ENCODE results near the gene POU3F1. TPM values are rescaled to one million over a fixed set of nuclear protein-coding genes. Genes with fewer than 3 reads are reported as not detected.
A peak's percentile ranks its signal among the peaks of the same experiment; 100 is the strongest.

POU3F1 gene
- total and polyA plus RNA-seq, 2 of the 4 experiments (the other 2 are of a cell fraction) = not detected

DNA sequence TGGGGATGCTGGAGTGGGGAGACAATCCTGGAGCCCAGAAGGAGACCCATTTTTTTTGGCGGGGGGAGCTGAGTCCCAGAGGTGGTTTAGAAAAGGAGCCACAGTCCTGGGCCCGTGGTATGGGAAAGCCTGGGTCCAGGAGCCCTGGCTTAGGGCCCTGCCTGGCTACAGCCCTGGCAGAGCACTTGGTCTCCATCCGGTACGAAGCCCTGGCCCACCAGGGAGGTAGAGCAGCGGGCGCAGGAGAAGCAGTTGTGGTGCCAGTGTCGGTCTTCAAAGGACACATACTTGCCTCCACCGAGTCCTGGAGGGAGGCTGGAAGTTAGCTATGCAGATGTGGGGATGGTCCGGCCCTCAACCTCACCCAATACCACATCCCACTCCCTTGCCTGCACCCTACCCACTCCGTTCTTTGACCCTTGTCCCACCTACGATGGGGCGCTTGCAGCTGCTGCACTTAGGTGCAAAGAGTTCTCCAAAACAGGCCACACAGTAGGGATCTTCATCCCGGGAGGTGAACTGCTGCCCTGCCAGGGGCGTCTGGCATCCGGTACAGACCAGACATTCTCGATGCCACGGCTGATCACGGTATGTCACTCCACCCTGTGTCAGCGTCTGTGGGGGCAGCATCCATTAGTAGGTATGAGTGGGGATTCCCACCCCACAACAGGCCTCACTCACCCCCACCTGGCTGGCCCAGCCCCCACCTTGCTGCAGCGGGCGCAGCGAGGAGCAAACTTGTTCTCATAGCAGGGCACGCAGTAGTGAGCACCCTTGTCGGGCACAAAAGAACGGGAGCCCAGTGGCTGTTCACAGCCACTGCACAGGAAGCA lies 49.1 kb downstream of the POU3F1 start:
- Histone ChIP-seq H2BK120ac (ENCODE audit: low read depth, low read length) (peak overlapping the region; percentile 93), H3K9me1 (ENCODE audit: insufficient read depth, low read length) (peaks cover 23% of the 10 kb centered on the region), H4K8ac (ENCODE audit: low read depth in 2 of 2, low read length in 2 of 2) (peak overlapping the region; percentile 91 to 94; a peak in 3 of 4 replicates), H3K23ac (ENCODE audit: low read depth, low read length) (no peak overlapping the region), H3K27me3 (ENCODE audit: control insufficient read depth, insufficient read depth, low read length) (no peaks in the 10 kb centered on the region), H4K91ac (ENCODE audit: insufficient read depth, low read depth, low read length) (peak overlapping the region; percentile 97; the same call in 1 of the 2 replicates), H3K18ac (ENCODE audit: low read depth, low read length) (no peak overlapping the region; the same call in 1 of the 2 replicates), H3K36me3 (ENCODE audit: control insufficient read depth, insufficient read depth, low read length) (peaks cover 31% of the 10 kb centered on the region), H2BK20ac (ENCODE audit: low read depth, low read length) (peak overlapping the region; percentile 48; the same call in 1 of the 2 replicates), H3K4me2 (ENCODE audit: low read depth, low read length) (no peak overlapping the region), H2AFZ (replicated peaks; ENCODE audit: low read length, poor library complexity) (no peak overlapping the region), H3K4me3 (ENCODE audit: insufficient read depth, low read depth, low read length) (no peak overlapping the region), H4K20me1 (ENCODE audit: insufficient read depth, low read length) (0 out of 2 replicates have a peak, but pooled peaks cover 5% of the 10 kb centered on the region), H3K56ac (ENCODE audit: extremely low read depth, insufficient read depth, low read length) (peak overlapping the region; percentile 42; the same call in 1 of the 2 replicates), H3K4me1 (ENCODE audit: control insufficient read depth, insufficient read depth, low read length) (peaks cover 37% of the 10 kb centered on the region), H3K27ac (ENCODE audit: insufficient read depth, low read length) (peak overlapping the region; percentile 93), H3K9ac (ENCODE audit: low read depth, low read length) (peak overlapping the region; percentile 79; the same call in 1 of the 2 replicates), H3K14ac (replicated peaks; ENCODE audit: low read depth, low read length) (peak overlapping the region; percentile 92), H3K79me1 (ENCODE audit: low read depth in 1 of 2, low read length in 2 of 2) (peaks cover 30 to 65% of the 10 kb centered on the region in 2 experiments; a peak in 3 of 4 replicates), H2BK5ac (ENCODE audit: low read depth, low read length, poor library complexity, severe bottlenecking) (no peak overlapping the region), H4K5ac (ENCODE audit: low read depth, low read length) (peak overlapping the region; percentile 43; the same call in 1 of the 2 replicates), H2BK15ac (ENCODE audit: low read depth, low read length) (0 out of 3 replicates have a peak overlapping the region, but pooled peaks have one; percentile 3), H2AK9ac (replicated peaks; ENCODE audit: low read depth, low read length, poor library complexity) (peak overlapping the region; percentile 76), H2AK5ac (ENCODE audit: low read depth, low read length) (peak overlapping the region; percentile 78), H3K9me3 (ENCODE audit: control insufficient read depth, insufficient read depth, low read length) (no peaks in the 10 kb centered on the region), H3K4ac (ENCODE audit: low read depth, low read length) (peak overlapping the region; percentile 97)
- TSS peak; percentile 19 for BruUV-seq (replicated peaks)
- intact Hi-C loops (cut with micrococcal nuclease) = no loop called here
- dilution Hi-C loops (cut with HindIII; ENCODE audit: low sequenced_read_pairs, unreplicated experiment) = no loop called here
- DNase-seq (no peak), ATAC-seq (ENCODE audit: low read depth) (no peak)
- WGBS, 2 experiments (ENCODE audit: extremely low coverage in 2 of 2, insufficient read length in 1 of 2) = 91% methylated on average over 4 of the region's 25 CpGs; no CpG with 5 or more reads in 1 of the 2 experiments
- no peak for TF ChIP-seq MAFK (IDR thresholded peaks at IDR 0.05; ENCODE audit: low read depth, low read length)
- no peak for TF ChIP-seq SMC3 (IDR thresholded peaks at IDR 0.05; ENCODE audit: low read depth, low read length)
- TF ChIP-seq POLR2A (IDR thresholded peaks at IDR 0.05; ENCODE audit: low read depth, low read length) = no peak
- TF ChIP-seq, protein P1, sequence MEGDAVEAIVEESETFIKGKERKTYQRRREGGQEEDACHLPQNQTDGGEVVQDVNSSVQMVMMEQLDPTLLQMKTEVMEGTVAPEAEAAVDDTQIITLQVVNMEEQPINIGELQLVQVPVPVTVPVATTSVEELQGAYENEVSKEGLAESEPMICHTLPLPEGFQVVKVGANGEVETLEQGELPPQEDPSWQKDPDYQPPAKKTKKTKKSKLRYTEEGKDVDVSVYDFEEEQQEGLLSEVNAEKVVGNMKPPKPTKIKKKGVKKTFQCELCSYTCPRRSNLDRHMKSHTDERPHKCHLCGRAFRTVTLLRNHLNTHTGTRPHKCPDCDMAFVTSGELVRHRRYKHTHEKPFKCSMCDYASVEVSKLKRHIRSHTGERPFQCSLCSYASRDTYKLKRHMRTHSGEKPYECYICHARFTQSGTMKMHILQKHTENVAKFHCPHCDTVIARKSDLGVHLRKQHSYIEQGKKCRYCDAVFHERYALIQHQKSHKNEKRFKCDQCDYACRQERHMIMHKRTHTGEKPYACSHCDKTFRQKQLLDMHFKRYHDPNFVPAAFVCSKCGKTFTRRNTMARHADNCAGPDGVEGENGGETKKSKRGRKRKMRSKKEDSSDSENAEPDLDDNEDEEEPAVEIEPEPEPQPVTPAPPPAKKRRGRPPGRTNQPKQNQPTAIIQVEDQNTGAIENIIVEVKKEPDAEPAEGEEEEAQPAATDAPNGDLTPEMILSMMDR (conservative IDR thresholded peaks at IDR 0.05; ENCODE audit: low read depth, low read length) = no peak
- no peak for TF ChIP-seq RFX5 (IDR thresholded peaks at IDR 0.05; ENCODE audit: low read depth, low read length)
- TF ChIP-seq RAD21 (IDR thresholded peaks at IDR 0.05; ENCODE audit: low read length) = no peak
- TF ChIP-seq NFE2L2 (IDR thresholded peaks at IDR 0.05; ENCODE audit: low read depth, low read length) = no peak
- TF ChIP-seq BHLHE40 (IDR thresholded peaks at IDR 0.05; ENCODE audit: low read depth, low read length) = no peak
- TF ChIP-seq FOS (IDR thresholded peaks at IDR 0.05; ENCODE audit: low read depth, low read length) = no peak
- ChIA-PET POLR2A (ENCODE audit: unreplicated experiment) (interaction anchor here (0.8 to 1.6 kb wide), 2 partner anchors 15 to 49 kb away, joined by 3 to 4 read pairs; partner anchors contain the start of genes POU3F1 and UTP11), CTCF (interaction anchor here (0.9 kb wide), 1 partner anchor 20 kb away, joined by 5 read pairs; no protein-coding TSS in a partner anchor)
- in situ Hi-C loops (cut with MboI; ENCODE audit: low sequenced_read_pairs) = no loop called here
